Measurements from ENCODE around the gene DKKL1. TPM values are rescaled to one million over a fixed set of nuclear protein-coding genes. Genes with fewer than 3 reads are reported as not detected.

DKKL1 gene
- total and polyA plus RNA-seq, 3 donors from 2014 or later, result 145 to 487 (median 190) TPM

DNA sequence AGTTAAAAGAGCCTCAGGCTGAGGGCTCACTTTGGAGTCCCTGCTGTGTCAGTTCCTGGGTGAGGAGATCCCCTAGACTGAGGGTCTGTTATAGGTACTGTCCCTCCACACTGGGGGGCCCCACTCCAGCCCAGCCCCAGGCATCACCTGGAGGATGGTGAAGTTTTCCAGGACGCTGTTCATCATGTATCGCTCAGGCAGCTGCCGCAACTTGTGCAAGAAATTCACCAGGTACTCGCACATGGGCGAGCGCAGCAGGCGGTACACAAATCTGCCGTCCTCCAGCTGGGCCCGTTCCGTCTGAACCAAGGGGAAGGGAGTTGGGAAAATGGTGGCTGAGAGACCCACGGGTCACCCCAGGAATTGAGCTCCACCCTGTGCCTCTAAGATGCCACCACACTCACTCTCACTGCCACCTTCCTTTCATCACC, 21.4 kb upstream of the DKKL1 start:
- H3K27ac ChIP-seq, result no peak overlapping the region
- 91 to 96% methylated on average over 5 to 11 of the region's 11 CpGs for whole genome bisulfite sequencing, 2 donors
- intact Hi-C loops (cut with DNase I; ENCODE audit: low total_unique reads), result no loop called here
- no peaks in the 10 kb centered on the region for H3K36me3 ChIP-seq (ENCODE audit: low read depth, missing control alignments)
- no peak overlapping the region for H3K4me3 ChIP-seq
- DNase-seq, result no peak
- H3K9me3 ChIP-seq, result no peaks in the 10 kb centered on the region
- peaks cover 8% of the 10 kb centered on the region for H3K4me1 ChIP-seq
- TF ChIP-seq POLR2A (IDR thresholded peaks at IDR 0.05), result no peak
- TF ChIP-seq, protein P1, sequence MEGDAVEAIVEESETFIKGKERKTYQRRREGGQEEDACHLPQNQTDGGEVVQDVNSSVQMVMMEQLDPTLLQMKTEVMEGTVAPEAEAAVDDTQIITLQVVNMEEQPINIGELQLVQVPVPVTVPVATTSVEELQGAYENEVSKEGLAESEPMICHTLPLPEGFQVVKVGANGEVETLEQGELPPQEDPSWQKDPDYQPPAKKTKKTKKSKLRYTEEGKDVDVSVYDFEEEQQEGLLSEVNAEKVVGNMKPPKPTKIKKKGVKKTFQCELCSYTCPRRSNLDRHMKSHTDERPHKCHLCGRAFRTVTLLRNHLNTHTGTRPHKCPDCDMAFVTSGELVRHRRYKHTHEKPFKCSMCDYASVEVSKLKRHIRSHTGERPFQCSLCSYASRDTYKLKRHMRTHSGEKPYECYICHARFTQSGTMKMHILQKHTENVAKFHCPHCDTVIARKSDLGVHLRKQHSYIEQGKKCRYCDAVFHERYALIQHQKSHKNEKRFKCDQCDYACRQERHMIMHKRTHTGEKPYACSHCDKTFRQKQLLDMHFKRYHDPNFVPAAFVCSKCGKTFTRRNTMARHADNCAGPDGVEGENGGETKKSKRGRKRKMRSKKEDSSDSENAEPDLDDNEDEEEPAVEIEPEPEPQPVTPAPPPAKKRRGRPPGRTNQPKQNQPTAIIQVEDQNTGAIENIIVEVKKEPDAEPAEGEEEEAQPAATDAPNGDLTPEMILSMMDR (IDR thresholded peaks at IDR 0.05), result no peak
- no peaks in the 10 kb centered on the region for H3K27me3 ChIP-seq

DNA sequence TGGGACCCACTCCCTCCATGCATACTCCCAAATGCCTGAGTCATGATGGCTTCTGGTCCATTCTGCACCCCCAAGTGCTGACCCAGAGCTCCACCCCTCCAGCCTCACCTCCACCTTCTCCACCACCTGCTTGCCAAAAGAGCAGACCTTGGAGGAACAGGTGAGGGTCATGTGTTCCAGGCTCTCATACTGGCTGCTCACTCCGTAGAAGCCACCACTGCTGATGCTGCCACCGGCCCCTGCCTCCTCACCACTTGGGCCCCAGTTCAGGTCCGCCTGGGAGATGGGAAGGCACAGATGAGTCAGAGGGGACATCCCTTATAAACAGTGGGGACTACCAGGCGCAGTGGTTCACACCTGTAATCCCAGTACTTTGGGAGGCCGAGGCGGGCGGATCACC, 20.6 kb upstream of the DKKL1 start:
- no peaks in the 10 kb centered on the region for H3K36me3 ChIP-seq (ENCODE audit: low read depth, missing control alignments)
- H3K4me1 ChIP-seq, result peaks cover 8% of the 10 kb centered on the region
- H3K9me3 ChIP-seq, result no peaks in the 10 kb centered on the region
- 94 to 99% methylated on average over 7 of the region's 7 CpGs for WGBS, 2 donors
- intact Hi-C loops (cut with DNase I; ENCODE audit: low total_unique reads), result no loop called here
- DNase-seq, result no peak
- no peak overlapping the region for H3K4me3 ChIP-seq
- TF ChIP-seq, protein P1 (IDR thresholded peaks at IDR 0.05), result no peak
- TF ChIP-seq POLR2A (IDR thresholded peaks at IDR 0.05), result no peak
- H3K27me3 ChIP-seq, result no peaks in the 10 kb centered on the region
- H3K27ac ChIP-seq, result no peak overlapping the region

DNA sequence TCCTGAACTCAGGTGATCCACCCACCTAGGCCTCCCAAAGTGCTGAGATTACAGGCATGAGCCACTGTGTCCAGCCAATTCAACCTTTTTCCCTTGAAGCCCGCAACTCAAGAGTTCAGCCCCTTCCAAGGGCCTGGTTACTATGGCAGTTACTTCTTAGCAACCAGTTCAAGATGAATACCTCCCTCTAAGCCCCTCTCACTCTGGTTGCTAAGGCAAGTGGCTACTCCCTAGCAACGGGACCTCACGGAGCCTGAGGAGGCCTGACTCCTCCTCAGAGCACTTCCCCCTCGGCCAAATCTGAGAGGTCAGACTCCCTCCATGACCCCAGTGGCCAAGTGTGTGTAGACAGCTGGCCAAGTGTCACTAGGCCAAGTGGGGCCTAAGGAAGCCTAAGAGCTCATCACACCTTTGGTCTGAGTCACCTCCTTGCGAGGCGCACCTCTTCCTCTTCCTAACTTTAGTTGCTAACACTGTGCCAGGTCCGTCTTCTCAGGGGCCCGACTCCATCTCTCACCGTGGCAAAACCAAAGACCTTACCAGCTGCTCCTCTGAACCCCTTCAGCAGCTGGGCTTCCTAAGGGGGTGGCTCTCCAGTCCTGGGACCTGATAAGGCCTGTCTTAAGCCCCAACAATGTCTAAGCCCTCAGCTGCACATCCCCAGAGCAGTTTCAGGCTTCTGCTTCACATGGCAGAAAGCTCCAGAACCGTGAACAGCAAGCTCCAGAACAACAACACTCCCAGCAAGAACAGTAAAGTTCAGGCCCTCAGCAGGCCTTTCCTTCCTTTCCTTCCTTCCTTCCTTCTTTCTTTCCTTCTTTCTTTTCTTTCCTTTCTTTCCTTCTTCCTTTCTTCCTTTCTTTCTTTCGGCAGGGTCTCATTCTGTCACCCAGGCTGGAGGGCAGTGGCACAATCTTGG, 18.9 kb upstream of the DKKL1 start:
- WGBS, 2 donors, result 79 to 86% methylated on average over 9 to 11 of the region's 11 CpGs
- TF ChIP-seq, protein P1 (IDR thresholded peaks at IDR 0.05), result no peak
- no peak for TF ChIP-seq POLR2A (IDR thresholded peaks at IDR 0.05)
- no peaks in the 10 kb centered on the region for H3K27me3 ChIP-seq
- H3K36me3 ChIP-seq (ENCODE audit: low read depth, missing control alignments), result no peaks in the 10 kb centered on the region
- no peak overlapping the region for H3K27ac ChIP-seq
- intact Hi-C loops (cut with DNase I; ENCODE audit: low total_unique reads), result no loop called here
- H3K4me3 ChIP-seq, result no peak overlapping the region
- no peak for DNase-seq
- H3K4me1 ChIP-seq, result peaks cover under 1% of the 10 kb centered on the region
- no peaks in the 10 kb centered on the region for H3K9me3 ChIP-seq

- DNase-seq, result no peak
- H3K27ac ChIP-seq, result no peak overlapping the region
- H3K4me1 ChIP-seq, result no peaks in the 10 kb centered on the region
- H3K27me3 ChIP-seq, result no peaks in the 10 kb centered on the region
- no peaks in the 10 kb centered on the region for H3K9me3 ChIP-seq
- WGBS, 2 donors, result 92 to 95% methylated on average over 8 to 15 of the region's 15 CpGs
- intact Hi-C loops (cut with DNase I; ENCODE audit: low total_unique reads), result no loop called here
- H3K36me3 ChIP-seq (ENCODE audit: low read depth, missing control alignments), result no peaks in the 10 kb centered on the region
- TF ChIP-seq, protein P1 (IDR thresholded peaks at IDR 0.05), result no peak
- TF ChIP-seq POLR2A (IDR thresholded peaks at IDR 0.05), result no peak
- no peak overlapping the region for H3K4me3 ChIP-seq
Observed at GRCh38 chr19:49347191-49347590, 16.5 kb upstream of the DKKL1 start.
